Smooth muscle cell (in vitro differentiated cells): Measurements from ENCODE around the gene NDUFV2. TPM values are rescaled to one million over a fixed set of nuclear protein-coding genes. Genes with fewer than 3 reads are reported as not detected.
A peak's percentile ranks its signal among the peaks of the same experiment; 100 is the strongest.

Source experiments
- DNase-seq: peaks from one replicate; lab custom pipeline; 2025; ENCODE audit not compliant: unreplicated experiment; lab: John Stamatoyannopoulos, UW
- H2AFZ ChIP-seq: fragments of 200-600 bp; sonication (generic); 2 replicates; pipeline ENCODE4 v1.6.0; 2016; ENCODE audit warnings: antibody characterized with exemption, low read depth, mild to moderate bottlenecking
- H3F3A ChIP-seq: fragments of 200-600 bp; sonication (generic); 2 replicates; pipeline ENCODE4 v1.6.0; 2017; ENCODE audit warnings: antibody characterized with exemption, low read depth
- H3K27ac ChIP-seq: fragments of 200-600 bp; sonication (generic); 2 replicates; pipeline ENCODE4 v1.5.1; 2016; ENCODE audit warnings: low read depth, mild to moderate bottlenecking
- H3K27me3 ChIP-seq: fragments of 200-600 bp; sonication (generic); 2 replicates; pipeline ENCODE4 v1.6.1; 2016; ENCODE audit warnings: low read depth, mild to moderate bottlenecking
- H3K36me3 ChIP-seq: fragments of 200-600 bp; sonication (generic); 2 replicates; pipeline ENCODE4 v1.5.1; 2016; ENCODE audit warnings: low read depth
- H3K4me1 ChIP-seq: fragments of 200-600 bp; sonication (generic); 2 replicates; pipeline ENCODE4 v1.5.1; 2016; ENCODE audit warnings: low read depth
- H3K4me2 ChIP-seq: fragments of 200-600 bp; sonication (generic); 2 replicates; pipeline ENCODE4 v1.6.0; 2016; ENCODE audit warnings: mild to moderate bottlenecking
- H3K4me3 ChIP-seq: fragments of 200-600 bp; sonication (generic); 2 replicates; pipeline ENCODE4 v1.5.1; 2016; ENCODE audit warnings: mild to moderate bottlenecking
- H3K79me2 ChIP-seq: fragments of 200-600 bp; sonication (generic); 2 replicates; pipeline ENCODE4 v1.6.0; 2016; ENCODE audit warnings: low read depth, mild to moderate bottlenecking
- H3K9ac ChIP-seq: fragments of 200-600 bp; sonication (generic); 2 replicates; pipeline ENCODE4 v1.6.0; 2016; ENCODE audit warnings: low read depth
- H3K9me3 ChIP-seq: fragments of 200-600 bp; sonication (generic); replicated peaks from 2 replicates; pipeline ENCODE4 v1.5.1; 2016; ENCODE audit warnings: low read depth
- H4K20me1 ChIP-seq: fragments of 200-600 bp; sonication (generic); 2 replicates; pipeline ENCODE4 v1.6.0; 2016; ENCODE audit warnings: low read depth
- WGBS: methylation state at CpG from one replicate; pipeline ENCODE4 v1.1.7; 2016; ENCODE audit warnings: low lambda C conversion rate; 5-methylcytosine and 5-hydroxymethylcytosine counted together
- polyA plus RNA-seq: library from polyadenylated mRNA; unstranded; fragments of >200 nt; fragmentation: Nextera tagmentation; extraction: Ambion mirVana; gene quantifications from 2 replicates; pipeline ENCODE4 v1.2.1, GENCODE V29; 2016
- total RNA-seq: library from RNA; depleted of rRNA; stranded (reverse); fragments of >200 nt; gene quantifications from 2 replicates; pipeline ENCODE4 v1.2.3, GENCODE V29; 2014
- TF ChIP-seq, protein P1 (sequence below): fragments of 200-600 bp; sonication (generic); IDR thresholded peaks from 2 replicates; pipeline ENCODE4 v1.5.1; 2017; ENCODE audit warnings: borderline replicate concordance, mild to moderate bottlenecking, antibody characterized with exemption; ENCODE audit not compliant: insufficient read depth, poor library complexity, severe bottlenecking

The NDUFV2 gene
- total and polyA plus RNA-seq, 2 experiments from 2014 or later = 117 to 200 TPM

DNA sequence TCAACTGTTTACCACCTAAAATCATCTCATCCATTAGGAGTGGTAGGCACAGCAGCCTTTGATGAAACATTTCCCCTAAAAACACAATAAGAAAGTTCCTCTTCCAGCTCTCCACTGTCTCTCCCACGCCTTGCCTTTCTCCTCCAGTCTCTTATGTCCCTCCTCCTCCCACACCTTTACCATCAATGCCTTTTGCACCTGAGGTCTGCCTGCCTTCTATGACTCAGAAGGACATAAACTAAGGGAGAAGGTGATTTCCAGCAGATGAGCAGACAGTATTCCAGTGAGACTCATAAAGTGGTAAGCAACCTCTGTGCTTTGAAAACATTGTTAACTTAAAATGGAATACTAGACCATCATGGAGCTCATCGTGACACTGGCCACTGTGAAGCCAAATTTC, 34.2 kb upstream of the NDUFV2 start:
- TF ChIP-seq, protein P1, sequence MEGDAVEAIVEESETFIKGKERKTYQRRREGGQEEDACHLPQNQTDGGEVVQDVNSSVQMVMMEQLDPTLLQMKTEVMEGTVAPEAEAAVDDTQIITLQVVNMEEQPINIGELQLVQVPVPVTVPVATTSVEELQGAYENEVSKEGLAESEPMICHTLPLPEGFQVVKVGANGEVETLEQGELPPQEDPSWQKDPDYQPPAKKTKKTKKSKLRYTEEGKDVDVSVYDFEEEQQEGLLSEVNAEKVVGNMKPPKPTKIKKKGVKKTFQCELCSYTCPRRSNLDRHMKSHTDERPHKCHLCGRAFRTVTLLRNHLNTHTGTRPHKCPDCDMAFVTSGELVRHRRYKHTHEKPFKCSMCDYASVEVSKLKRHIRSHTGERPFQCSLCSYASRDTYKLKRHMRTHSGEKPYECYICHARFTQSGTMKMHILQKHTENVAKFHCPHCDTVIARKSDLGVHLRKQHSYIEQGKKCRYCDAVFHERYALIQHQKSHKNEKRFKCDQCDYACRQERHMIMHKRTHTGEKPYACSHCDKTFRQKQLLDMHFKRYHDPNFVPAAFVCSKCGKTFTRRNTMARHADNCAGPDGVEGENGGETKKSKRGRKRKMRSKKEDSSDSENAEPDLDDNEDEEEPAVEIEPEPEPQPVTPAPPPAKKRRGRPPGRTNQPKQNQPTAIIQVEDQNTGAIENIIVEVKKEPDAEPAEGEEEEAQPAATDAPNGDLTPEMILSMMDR = no peak
- Histone ChIP-seq H3F3A (no peaks in the 10 kb centered on the region), H3K27ac (no peak overlapping the region), H3K79me2 (no peaks in the 10 kb centered on the region), H2AFZ (no peak overlapping the region), H3K4me2 (no peak overlapping the region), H3K4me3 (no peak overlapping the region), H3K9ac (no peak overlapping the region), H3K36me3 (no peaks in the 10 kb centered on the region), H3K9me3 (no peaks in the 10 kb centered on the region), H4K20me1 (no peaks in the 10 kb centered on the region), H3K4me1 (no peaks in the 10 kb centered on the region), H3K27me3 (no peaks in the 10 kb centered on the region)
- 89% methylated on average over 2 of the region's 2 CpGs for WGBS
- no peak for DNase-seq

DNA sequence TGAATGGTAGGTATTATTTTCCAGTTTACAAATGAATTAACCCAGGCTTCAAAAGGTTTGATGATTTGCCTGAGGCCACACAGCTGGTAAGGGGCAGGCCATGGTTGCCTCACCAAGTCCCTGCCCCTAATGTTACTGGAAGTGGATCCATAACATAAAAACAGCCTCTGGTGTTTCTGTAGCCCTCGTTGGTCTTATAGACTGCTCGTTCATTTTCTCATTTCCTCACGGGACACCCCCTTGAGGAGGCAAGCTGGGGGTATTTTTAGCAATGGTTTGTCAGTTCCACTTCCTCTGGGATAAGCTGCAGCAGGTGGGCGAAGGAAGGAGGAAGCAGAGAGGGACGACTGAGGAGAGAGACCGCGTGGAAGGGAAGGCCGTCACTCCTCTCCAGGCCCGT, 32.9 kb upstream of the NDUFV2 start:
- no peaks in the 10 kb centered on the region for H3K36me3 ChIP-seq
- no peak overlapping the region for H3K4me3 ChIP-seq
- H3F3A ChIP-seq = peaks cover 5% of the 10 kb centered on the region
- no peak overlapping the region for H2AFZ ChIP-seq
- H3K9me3 ChIP-seq = no peaks in the 10 kb centered on the region
- no peaks in the 10 kb centered on the region for H3K27me3 ChIP-seq
- no peak overlapping the region for H3K9ac ChIP-seq
- no peaks in the 10 kb centered on the region for H4K20me1 ChIP-seq
- 68% methylated on average over 9 of the region's 9 CpGs for whole genome bisulfite sequencing
- no peak for DNase-seq
- no peak overlapping the region for H3K4me2 ChIP-seq
- peaks cover 4% of the 10 kb centered on the region for H3K4me1 ChIP-seq
- H3K27ac ChIP-seq = no peak overlapping the region
- H3K79me2 ChIP-seq = no peaks in the 10 kb centered on the region
- TF ChIP-seq, protein P1 = no peak

DNA sequence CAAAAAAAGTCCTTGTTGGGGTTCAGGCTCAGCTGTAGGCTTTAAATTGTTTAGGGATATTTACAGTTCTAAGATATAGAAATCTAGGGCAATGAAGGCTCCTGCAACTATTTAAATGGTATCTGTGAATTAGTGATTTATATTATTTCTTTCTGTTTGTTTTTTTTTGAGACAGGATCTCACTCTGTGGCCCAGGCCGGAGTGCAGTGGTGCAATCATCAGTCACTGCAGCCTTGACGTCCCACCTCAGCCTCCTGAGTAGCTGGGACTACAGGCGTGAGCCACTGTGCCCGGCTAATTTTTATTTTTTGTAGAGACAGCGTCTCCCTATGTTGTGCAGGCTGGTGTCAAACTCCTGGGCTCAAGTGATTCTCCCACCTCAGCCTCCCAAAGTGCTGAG, 32.3 kb upstream of the NDUFV2 start:
- H3K4me3 ChIP-seq = no peak overlapping the region
- H3K9me3 ChIP-seq = no peaks in the 10 kb centered on the region
- H3K36me3 ChIP-seq = no peaks in the 10 kb centered on the region
- H3K27ac ChIP-seq = no peak overlapping the region
- no peak overlapping the region for H3K4me2 ChIP-seq
- peaks cover 4% of the 10 kb centered on the region for H3K4me1 ChIP-seq
- no peak overlapping the region for H3K9ac ChIP-seq
- no peaks in the 10 kb centered on the region for H3K27me3 ChIP-seq
- WGBS = 93% methylated on average over 5 of the region's 5 CpGs
- H2AFZ ChIP-seq = no peak overlapping the region
- H4K20me1 ChIP-seq = no peaks in the 10 kb centered on the region
- peaks cover 5% of the 10 kb centered on the region for H3F3A ChIP-seq
- TF ChIP-seq, protein P1 = no peak
- no peaks in the 10 kb centered on the region for H3K79me2 ChIP-seq
- DNase-seq = no peak

DNA sequence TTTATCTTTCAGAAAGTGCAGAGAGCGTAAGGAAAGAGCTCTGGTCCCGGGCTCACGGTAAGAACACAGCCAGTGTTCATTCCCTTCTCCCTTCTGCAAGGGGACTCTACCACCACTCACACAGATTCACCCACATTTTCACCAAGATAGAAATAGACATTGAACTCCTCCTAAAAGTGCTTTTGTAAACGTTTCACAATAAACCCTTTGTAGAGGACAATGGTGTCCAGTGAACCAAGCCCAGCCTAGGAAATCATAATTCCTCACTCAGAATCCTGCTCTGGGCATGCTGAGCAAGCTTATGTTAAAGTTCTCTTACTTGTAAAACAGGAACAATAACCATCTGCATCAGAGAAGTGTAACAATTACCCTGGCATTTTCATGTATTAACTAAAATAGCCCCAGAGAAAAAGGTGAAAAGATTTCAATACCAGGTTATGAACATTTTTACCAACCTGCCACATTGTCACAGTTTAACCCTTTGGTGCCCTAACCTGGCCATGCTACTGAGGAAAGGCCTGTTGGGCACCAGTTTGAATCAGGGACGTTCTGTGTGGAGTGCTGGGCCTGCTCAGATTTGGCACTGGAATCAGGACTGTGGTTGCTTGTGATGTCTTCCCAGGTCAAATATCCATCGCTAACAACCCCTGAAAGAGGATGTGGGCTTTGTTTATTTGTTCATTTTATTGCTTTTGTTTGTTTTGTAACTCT, 22.5 kb upstream of the NDUFV2 start:
- Histone ChIP-seq H3K36me3 (no peaks in the 10 kb centered on the region), H3K4me1 (no peaks in the 10 kb centered on the region), H3K27ac (no peak overlapping the region), H3K9me3 (no peaks in the 10 kb centered on the region), H3K27me3 (no peaks in the 10 kb centered on the region), H3F3A (peaks cover 5% of the 10 kb centered on the region), H3K4me2 (no peak overlapping the region), H3K9ac (no peak overlapping the region), H2AFZ (peak overlapping the region; percentile 36), H4K20me1 (no peaks in the 10 kb centered on the region), H3K79me2 (no peaks in the 10 kb centered on the region), H3K4me3 (no peak overlapping the region)
- 69% methylated on average over 6 of the region's 6 CpGs for WGBS
- DNase-seq = no peak
- TF ChIP-seq, protein P1 = no peak
